Liver (tissue), 9 donors: ENCODE measurements around the gene PLP1. TPM values are rescaled to one million over a fixed set of nuclear protein-coding genes. Genes with fewer than 3 reads are reported as not detected.

ENCODE experiments used
- DNase-seq: peaks from one replicate; pipeline ENCODE4 v3.0.0-alpha.2; 2017; ENCODE audit warnings: low spot score
- H3K27ac ChIP-seq, 2 donors: one replicate each; pipeline ENCODE4 v1.7.0; 2013; ENCODE audit warnings: inconsistent platforms in 2 of 2, low read length in 2 of 2, control low read depth in 1 of 2, low read depth in 1 of 2, mild to moderate bottlenecking in 1 of 2
- H3K27me3 ChIP-seq, 4 donors: one replicate each; pipeline versions ENCODE4 v1.6.1 to v1.7.0; 2013; ENCODE audit warnings: low read length in 3 of 4, inconsistent platforms in 1 of 4, mild to moderate bottlenecking in 1 of 4, moderate library complexity in 1 of 4; ENCODE audit not compliant: control insufficient read depth in 4 of 4, insufficient read depth in 4 of 4
- H3K36me3 ChIP-seq, 4 donors: one replicate each; pipeline versions ENCODE4 v1.6.1 to v1.7.0; 2013; ENCODE audit warnings: low read length in 3 of 4, mild to moderate bottlenecking in 3 of 4, low read depth in 1 of 4, moderate library complexity in 1 of 4; ENCODE audit not compliant: control insufficient read depth in 4 of 4, insufficient read depth in 3 of 4
- H3K4me1 ChIP-seq, 4 donors: one replicate each; pipeline versions ENCODE4 v1.6.1 to v1.7.0; 2013; ENCODE audit warnings: low read length in 3 of 4, mild to moderate bottlenecking in 3 of 4, moderate library complexity in 1 of 4; ENCODE audit not compliant: control insufficient read depth in 4 of 4, insufficient read depth in 4 of 4
- H3K4me3 ChIP-seq, 3 donors: one replicate each; pipeline versions ENCODE4 v1.6.1 to v1.7.0; 2013; ENCODE audit warnings: low read length in 3 of 3, control low read depth in 1 of 3, low read depth in 1 of 3, mild to moderate bottlenecking in 1 of 3
- H3K9ac ChIP-seq, 2 donors: one replicate each; pipeline ENCODE4 v1.7.0; 2013; ENCODE audit warnings: low read length in 2 of 2, mild to moderate bottlenecking in 2 of 2, moderate library complexity in 2 of 2, control low read depth in 1 of 2, low read depth in 1 of 2
- H3K9me3 ChIP-seq, 4 donors: one replicate each; pipeline versions ENCODE4 v1.6.1 to v1.7.0; 2013; ENCODE audit warnings: low read length in 3 of 4; ENCODE audit not compliant: control insufficient read depth in 4 of 4
- EGR1 ChIP-seq, 2 donors: IDR thresholded peaks; 2 replicates each; pipeline ENCODE4 v1.6.1; 2016 to 2018; ENCODE audit warnings: antibody characterized with exemption in 2 of 2, low read depth in 2 of 2
- FOXA1 ChIP-seq: IDR thresholded peaks from 2 replicates; pipeline ENCODE4 v1.6.1; 2016; ENCODE audit warnings: antibody characterized with exemption
- GABPA ChIP-seq, 2 donors: IDR thresholded peaks in 1 of 2; conservative IDR thresholded peaks in 1 of 2; 2 replicates each; pipeline ENCODE4 v1.6.1; 2016; ENCODE audit warnings: antibody characterized with exemption in 2 of 2, mild to moderate bottlenecking in 1 of 2, moderate library complexity in 1 of 2
- HNF4G ChIP-seq: IDR thresholded peaks from 2 replicates; pipeline ENCODE4 v1.6.1; 2016; ENCODE audit warnings: antibody characterized with exemption
- RAD21 ChIP-seq, 2 donors: IDR thresholded peaks; 2 replicates each; pipeline ENCODE4 v1.6.1; 2016; ENCODE audit warnings: antibody characterized with exemption in 2 of 2, mild to moderate bottlenecking in 2 of 2
- RXRA ChIP-seq, 2 donors: IDR thresholded peaks; 2 replicates each; pipeline ENCODE4 v1.6.1; 2017 to 2018; ENCODE audit warnings: antibody characterized with exemption in 2 of 2, mild to moderate bottlenecking in 1 of 2
- SP1 ChIP-seq: IDR thresholded peaks from 2 replicates; pipeline ENCODE4 v1.6.1; 2018; ENCODE audit warnings: antibody characterized with exemption, mild to moderate bottlenecking
- TAF1 ChIP-seq: conservative IDR thresholded peaks from 2 replicates; pipeline ENCODE4 v1.6.1; 2016; ENCODE audit warnings: antibody characterized with exemption, mild to moderate bottlenecking
- YY1 ChIP-seq: IDR thresholded peaks from 2 replicates; pipeline ENCODE4 v1.6.1; 2016; ENCODE audit warnings: antibody characterized with exemption, mild to moderate bottlenecking
- WGBS: extraction: QIAGEN DNeasy Blood & Tissue Kit; methylation state at CpG from one replicate; pipeline ENCODE4 v1.1.7; 2013; 5-methylcytosine and 5-hydroxymethylcytosine counted together
- polyA plus RNA-seq, 2 donors: library from polyadenylated mRNA; stranded (reverse) in 1 of 2; unstranded in 1 of 2; fragments of 200-250 nt in 1 of 2; fragments of >200 nt in 1 of 2; fragmentation: Nextera tagmentation in 1 of 2; extraction: Ambion mirVana in 1 of 2; gene quantifications; one replicate each; pipeline versions ENCODE4 v1.2.1 to v1.2.3, GENCODE V29; 2013 to 2015
- total RNA-seq, 2 donors: library from RNA; depleted of rRNA; stranded (reverse); fragments of >200 nt; gene quantifications; one replicate each; pipeline ENCODE4 v1.2.3, GENCODE V29; 2014
- TF ChIP-seq, protein P1 (sequence below): fragments of 150-350 bp; IDR thresholded peaks from 2 replicates; pipeline ENCODE4 v1.5.1; 2017; ENCODE audit warnings: improper control_type of control experiment, low read depth, low read length; ENCODE audit not compliant: missing input control
- TF ChIP-seq, protein P2 (sequence below): IDR thresholded peaks from 2 replicates; pipeline ENCODE4 v1.6.1; 2016; ENCODE audit warnings: antibody characterized with exemption, mild to moderate bottlenecking
- TF ChIP-seq, protein P3 (sequence below): IDR thresholded peaks from 2 replicates; pipeline ENCODE4 v1.6.1; 2016; ENCODE audit warnings: antibody characterized with exemption
- TF ChIP-seq, protein P4 (sequence below): IDR thresholded peaks from 2 replicates; pipeline ENCODE4 v1.6.1; 2016; ENCODE audit warnings: antibody characterized with exemption
- TF ChIP-seq, protein P5 (sequence below): IDR thresholded peaks from 2 replicates; pipeline ENCODE4 v1.6.1; 2016; ENCODE audit warnings: antibody characterized with exemption
- donor health status: healthy.
- donor health status: healthy.
- donor health status: healthy.
- donor health status: healthy.
- donor health status: healthy.

PLP1 gene
- total and polyA plus RNA-seq, 4 donors: 0.09 to 0.81 (median 0.45) TPM

DNA sequence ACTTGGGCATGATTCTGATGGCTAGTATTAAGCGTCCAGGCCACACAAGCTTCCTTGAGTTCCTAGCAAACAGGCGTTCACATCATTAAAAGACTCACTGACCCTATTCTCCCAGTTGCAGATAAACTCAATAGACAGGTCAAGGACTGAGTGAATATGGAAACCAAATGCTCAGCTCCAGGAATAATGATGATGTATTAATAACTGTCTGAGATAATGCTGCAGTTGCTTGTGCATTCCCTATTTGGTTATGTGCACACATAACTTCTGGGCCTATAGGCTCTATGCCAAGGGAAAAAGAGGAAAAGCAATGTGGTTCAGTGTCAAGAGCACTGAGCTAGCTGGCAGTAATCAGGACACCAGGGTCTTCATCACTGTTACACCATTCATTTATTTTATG, 51.9 kb downstream of the PLP1 start:
- 68% methylated on average over 2 of the region's 2 CpGs for WGBS
- H3K9ac ChIP-seq: no peak overlapping the region
- H3K4me1 ChIP-seq: peaks cover 0 to 9% (median 0%) of the 10 kb centered on the region in 4 donors
- no peaks in the 10 kb centered on the region for H3K36me3 ChIP-seq
- H3K27ac ChIP-seq: no peak overlapping the region
- H3K4me3 ChIP-seq: no peak overlapping the region
- TF ChIP-seq HNF4G (no peak), RXRA (IDR thresholded peaks at IDR 0.05) (no peak), FOXA1 (no peak), SP1 (no peak), RAD21 (IDR thresholded peaks at IDR 0.05) (no peak), EGR1 (IDR thresholded peaks at IDR 0.05; ENCODE audit: low read depth in 2 of 2) (no peak), GABPA (IDR thresholded peaks at IDR 0.05 in 1 of 2, conservative IDR thresholded peaks at IDR 0.05 in 1 of 2) (no peak), TAF1 (no peak)
- TF ChIP-seq, protein P1, sequence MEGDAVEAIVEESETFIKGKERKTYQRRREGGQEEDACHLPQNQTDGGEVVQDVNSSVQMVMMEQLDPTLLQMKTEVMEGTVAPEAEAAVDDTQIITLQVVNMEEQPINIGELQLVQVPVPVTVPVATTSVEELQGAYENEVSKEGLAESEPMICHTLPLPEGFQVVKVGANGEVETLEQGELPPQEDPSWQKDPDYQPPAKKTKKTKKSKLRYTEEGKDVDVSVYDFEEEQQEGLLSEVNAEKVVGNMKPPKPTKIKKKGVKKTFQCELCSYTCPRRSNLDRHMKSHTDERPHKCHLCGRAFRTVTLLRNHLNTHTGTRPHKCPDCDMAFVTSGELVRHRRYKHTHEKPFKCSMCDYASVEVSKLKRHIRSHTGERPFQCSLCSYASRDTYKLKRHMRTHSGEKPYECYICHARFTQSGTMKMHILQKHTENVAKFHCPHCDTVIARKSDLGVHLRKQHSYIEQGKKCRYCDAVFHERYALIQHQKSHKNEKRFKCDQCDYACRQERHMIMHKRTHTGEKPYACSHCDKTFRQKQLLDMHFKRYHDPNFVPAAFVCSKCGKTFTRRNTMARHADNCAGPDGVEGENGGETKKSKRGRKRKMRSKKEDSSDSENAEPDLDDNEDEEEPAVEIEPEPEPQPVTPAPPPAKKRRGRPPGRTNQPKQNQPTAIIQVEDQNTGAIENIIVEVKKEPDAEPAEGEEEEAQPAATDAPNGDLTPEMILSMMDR: no peak
- TF ChIP-seq, protein P2, sequence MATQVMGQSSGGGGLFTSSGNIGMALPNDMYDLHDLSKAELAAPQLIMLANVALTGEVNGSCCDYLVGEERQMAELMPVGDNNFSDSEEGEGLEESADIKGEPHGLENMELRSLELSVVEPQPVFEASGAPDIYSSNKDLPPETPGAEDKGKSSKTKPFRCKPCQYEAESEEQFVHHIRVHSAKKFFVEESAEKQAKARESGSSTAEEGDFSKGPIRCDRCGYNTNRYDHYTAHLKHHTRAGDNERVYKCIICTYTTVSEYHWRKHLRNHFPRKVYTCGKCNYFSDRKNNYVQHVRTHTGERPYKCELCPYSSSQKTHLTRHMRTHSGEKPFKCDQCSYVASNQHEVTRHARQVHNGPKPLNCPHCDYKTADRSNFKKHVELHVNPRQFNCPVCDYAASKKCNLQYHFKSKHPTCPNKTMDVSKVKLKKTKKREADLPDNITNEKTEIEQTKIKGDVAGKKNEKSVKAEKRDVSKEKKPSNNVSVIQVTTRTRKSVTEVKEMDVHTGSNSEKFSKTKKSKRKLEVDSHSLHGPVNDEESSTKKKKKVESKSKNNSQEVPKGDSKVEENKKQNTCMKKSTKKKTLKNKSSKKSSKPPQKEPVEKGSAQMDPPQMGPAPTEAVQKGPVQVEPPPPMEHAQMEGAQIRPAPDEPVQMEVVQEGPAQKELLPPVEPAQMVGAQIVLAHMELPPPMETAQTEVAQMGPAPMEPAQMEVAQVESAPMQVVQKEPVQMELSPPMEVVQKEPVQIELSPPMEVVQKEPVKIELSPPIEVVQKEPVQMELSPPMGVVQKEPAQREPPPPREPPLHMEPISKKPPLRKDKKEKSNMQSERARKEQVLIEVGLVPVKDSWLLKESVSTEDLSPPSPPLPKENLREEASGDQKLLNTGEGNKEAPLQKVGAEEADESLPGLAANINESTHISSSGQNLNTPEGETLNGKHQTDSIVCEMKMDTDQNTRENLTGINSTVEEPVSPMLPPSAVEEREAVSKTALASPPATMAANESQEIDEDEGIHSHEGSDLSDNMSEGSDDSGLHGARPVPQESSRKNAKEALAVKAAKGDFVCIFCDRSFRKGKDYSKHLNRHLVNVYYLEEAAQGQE: no peak
- TF ChIP-seq, protein P3, sequence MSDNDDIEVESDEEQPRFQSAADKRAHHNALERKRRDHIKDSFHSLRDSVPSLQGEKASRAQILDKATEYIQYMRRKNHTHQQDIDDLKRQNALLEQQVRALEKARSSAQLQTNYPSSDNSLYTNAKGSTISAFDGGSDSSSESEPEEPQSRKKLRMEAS: no peak
- TF ChIP-seq, protein P4, sequence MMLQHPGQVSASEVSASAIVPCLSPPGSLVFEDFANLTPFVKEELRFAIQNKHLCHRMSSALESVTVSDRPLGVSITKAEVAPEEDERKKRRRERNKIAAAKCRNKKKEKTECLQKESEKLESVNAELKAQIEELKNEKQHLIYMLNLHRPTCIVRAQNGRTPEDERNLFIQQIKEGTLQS: no peak
- TF ChIP-seq, protein P5, sequence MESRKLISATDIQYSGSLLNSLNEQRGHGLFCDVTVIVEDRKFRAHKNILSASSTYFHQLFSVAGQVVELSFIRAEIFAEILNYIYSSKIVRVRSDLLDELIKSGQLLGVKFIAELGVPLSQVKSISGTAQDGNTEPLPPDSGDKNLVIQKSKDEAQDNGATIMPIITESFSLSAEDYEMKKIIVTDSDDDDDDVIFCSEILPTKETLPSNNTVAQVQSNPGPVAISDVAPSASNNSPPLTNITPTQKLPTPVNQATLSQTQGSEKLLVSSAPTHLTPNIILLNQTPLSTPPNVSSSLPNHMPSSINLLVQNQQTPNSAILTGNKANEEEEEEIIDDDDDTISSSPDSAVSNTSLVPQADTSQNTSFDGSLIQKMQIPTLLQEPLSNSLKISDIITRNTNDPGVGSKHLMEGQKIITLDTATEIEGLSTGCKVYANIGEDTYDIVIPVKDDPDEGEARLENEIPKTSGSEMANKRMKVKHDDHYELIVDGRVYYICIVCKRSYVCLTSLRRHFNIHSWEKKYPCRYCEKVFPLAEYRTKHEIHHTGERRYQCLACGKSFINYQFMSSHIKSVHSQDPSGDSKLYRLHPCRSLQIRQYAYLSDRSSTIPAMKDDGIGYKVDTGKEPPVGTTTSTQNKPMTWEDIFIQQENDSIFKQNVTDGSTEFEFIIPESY: no peak
- no peak for DNase-seq
- H3K9me3 ChIP-seq: no peaks in the 10 kb centered on the region
- peaks cover 0 to 13% (median 0%) of the 10 kb centered on the region in 4 donors for H3K27me3 ChIP-seq

DNA sequence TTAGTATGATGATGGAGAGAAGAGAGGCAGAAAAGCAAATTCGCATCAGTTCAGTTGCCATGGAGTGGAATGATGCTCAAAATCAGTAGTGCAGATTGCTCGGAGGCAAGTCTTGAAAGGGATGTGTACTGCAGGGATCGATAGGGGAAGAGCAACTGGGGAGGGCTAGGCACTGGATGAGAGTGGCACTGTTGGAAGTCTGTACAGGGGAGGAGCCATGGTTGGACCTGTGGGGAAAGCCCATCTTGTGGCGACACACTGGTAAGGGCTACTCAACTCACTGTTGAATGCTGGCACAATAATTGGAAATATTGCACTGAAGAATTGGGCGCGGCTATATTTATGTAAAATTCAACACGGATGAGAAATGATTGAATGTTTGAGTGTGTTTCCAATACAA, 54.2 kb downstream of the PLP1 start:
- 73% methylated on average over 7 of the region's 7 CpGs for WGBS

More for the DNA sequence above, 54.2 kb downstream of the PLP1 start:
- TF ChIP-seq RXRA (IDR thresholded peaks at IDR 0.05) (no peak), RAD21 (IDR thresholded peaks at IDR 0.05) (no peak), YY1 (no peak), EGR1 (IDR thresholded peaks at IDR 0.05; ENCODE audit: low read depth in 2 of 2) (no peak)
- TF ChIP-seq, protein P3: no peak
- TF ChIP-seq, protein P4: no peak
- no peaks in the 10 kb centered on the region for H3K36me3 ChIP-seq
- H3K9ac ChIP-seq: no peak overlapping the region
- H3K4me1 ChIP-seq: peaks cover 0 to 9% (median 0%) of the 10 kb centered on the region in 4 donors
- no peak overlapping the region for H3K4me3 ChIP-seq
- no peaks in the 10 kb centered on the region for H3K9me3 ChIP-seq
- DNase-seq: no peak
- H3K27me3 ChIP-seq: peaks cover 0 to 6% (median 0%) of the 10 kb centered on the region in 4 donors
- no peak overlapping the region for H3K27ac ChIP-seq
